Measurements from ENCODE around the gene PTRH2.
"Not testable (repeated sequence)": the region's sequence is repeated elsewhere in the genome, so short reads cannot be mapped to it uniquely, and the experiment has no call there.

Gene PTRH2

DNA sequence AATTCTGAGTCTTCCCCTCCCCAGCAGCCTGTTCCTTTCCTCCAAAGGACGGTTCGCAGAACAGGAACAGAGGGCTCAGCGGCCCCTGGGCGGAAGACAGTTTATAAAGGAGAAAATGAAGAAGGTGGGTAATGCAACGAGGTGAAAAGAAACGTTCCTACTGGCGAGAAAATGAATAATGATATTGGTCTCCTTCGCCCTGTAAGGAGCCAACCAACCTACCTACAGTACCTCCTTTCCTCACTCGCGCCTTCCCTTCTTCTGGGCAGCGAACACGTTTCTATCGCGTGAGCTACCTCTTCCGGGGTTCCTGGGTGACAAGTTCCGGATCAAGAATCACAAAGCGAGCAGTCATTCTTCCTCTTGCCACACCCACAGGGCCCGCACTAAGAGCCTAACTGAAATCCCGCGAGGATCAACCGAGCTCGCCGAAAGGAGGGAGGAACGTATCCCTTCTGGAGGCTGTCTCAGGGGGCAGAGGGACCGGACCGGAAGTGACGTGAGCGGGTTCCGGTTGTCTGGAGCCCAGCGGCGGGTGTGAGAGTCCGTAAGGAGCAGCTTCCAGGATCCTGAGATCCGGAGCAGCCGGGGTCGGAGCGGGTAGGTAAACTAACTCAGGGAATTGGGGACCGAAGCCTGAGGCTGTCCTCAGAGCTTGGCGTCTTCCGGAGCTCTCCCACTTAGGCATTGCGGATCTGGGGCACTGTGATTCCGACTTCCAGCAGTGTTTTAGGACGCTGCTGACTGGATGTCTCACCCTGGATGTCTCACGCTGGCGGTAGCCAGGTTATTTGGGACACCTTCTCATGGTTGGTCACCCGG is at the start of gene PTRH2, which contains the start of gene VMP1:
Gene PTRH2 (minus strand): TSS at position 282 of the 822 bp plus-strand sequence. CDS start 9,452 bp downstream, outside the sequence.
Gene VMP1 (plus strand): TSS at position 506 of the 822 bp plus-strand sequence. CDS start 23,793 bp downstream, outside the sequence.
- DNase-seq: peak; percentile 97

DNA sequence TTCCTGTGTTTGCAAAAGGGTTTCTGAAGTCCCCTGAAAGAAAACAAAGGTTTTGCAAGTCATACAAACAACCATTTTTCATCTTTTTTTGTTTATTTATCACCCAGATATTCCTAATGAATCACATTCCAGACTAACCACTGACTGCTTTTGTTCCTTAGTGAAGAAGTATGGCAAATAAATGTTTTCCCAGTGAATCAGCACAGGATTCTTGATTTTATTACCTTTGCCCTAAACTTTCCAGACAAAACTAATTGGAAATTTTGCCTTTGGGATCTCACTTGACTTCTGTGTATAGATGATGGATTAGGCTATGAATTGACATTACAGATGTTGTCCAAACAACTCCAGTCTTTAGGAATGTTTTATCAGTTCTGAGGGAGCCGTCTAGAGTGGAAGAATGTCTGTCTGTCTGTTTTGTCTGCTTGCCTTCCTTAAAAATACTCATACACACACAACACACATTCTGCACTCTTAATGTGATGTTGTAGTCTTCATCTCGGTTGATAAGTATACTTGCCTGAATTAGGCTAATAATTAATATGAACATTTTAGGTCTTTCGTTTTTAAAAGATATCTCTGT is 49.1 kb upstream of the PTRH2 start:
- DNase-seq: no peak

DNA sequence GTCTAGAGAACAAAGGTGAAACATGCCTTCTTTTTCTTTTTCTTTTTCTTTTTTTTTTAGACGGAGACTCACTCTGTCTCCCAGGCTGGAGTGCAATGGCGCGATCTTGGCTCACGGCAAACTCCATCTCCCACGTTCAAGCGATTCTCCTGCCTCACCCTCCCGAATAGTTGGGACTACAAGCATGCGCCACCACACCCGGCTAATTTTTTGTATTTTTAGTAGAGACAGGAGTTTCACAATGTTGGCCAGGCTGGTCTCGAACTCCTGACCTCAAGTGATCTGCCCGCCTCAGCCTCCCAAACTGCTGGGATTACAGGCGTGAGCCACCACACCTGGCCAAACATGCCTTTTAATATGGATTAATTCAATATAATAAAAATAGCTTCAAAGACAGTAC is 47.8 kb upstream of the PTRH2 start:
- DNase-seq: not testable (repeated sequence)

DNA sequence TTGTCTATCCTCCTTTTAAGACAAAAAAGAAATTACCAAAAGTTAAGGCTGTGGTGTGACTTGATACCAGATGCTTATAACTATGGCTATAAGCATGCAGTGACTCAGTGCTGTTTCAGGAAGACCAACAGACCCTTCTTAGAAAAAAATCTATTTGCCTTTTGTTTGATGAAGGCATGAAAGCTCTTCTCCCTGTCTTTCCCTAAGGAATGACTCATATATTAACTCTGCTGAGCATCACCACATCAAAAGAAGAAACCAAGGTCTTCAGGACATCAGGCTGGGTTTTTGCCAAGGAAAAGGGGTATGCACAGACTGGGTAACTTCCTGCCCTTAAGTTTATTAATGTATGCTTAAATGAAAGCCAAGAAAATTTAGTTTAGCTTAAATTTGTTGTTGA is 47.3 kb upstream of the PTRH2 start:
- no peak for DNase-seq

DNA sequence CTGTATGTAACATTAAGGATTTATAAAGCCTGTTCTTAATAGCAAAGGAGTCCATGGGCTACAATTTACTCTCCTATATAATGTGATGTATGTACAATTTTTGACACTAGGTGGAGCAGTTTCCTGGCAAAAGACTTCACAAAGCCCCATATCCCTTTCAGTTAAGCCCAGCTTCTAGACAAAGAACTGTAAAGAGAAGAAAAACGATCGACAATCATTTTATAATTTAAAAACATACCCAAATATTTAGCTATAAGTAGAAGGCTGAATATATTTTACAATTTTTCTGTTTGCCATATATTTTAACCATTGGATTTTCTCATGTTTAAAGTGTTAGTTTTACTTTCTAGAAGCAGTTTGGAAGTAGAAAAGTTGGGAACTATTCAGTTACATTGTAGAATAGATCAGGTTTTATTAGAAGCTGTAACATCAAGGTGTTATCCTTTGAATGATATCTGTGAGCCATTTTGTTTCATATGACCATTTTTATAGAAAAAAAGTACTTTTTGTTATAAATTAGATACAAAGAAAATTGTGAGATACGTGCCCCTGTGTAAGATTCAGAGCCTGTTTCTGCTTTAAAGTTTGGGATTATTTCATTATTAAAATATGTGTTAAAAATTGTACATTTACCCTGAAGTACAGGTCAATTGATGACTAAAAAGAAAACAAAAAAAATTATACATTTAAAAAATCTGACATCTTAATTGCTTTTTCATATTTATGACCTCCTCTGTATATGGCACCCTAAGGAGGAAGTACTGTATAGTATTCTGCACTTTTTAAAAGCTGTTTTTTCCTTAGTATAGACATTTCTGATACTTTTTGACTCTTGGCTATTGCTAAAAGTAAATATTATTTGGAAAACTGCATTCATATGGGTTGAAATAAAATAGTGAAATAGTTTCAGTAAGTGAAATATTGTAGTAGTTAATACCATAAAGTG is 46.6 kb upstream of the PTRH2 start:
- peak; percentile 59 for DNase-seq

DNA sequence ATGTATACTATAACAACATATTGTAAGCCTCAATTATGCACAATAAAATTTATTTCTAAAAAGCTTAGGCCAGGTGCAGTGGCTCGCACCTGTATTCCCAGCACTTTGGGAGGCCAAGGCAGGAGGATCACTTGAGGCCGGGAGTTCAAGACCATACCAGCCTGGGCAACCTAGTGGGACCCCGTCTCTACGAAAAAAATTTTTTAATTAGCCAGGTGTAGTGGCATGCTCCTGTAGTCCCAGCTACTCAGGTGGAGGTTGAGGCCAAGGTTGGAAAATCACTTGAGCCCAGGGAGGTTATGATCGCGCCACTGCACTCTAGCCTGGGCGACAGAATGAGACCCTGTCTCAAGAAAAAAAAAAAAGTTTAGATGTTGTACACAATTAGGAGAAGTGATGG is 45.7 kb upstream of the PTRH2 start:
- no peak for DNase-seq

DNA sequence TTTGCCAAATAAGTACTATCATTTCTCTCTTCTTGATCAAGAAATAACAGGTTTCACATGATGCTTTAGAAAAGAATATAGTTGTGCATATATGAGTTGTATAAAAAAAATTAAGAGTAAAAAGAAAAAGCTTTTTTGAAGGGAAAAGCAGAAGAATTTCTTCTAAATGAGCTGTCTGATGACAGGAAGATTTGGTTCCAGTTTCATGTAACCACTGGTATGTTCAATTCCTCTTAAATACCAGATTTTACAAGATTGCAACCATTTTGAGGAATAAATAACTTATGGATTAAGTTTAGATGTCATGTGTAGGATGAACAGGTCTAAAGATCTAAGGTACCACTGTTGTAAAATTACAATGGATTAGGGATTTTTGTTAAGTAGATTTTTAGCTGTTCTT is 45.2 kb upstream of the PTRH2 start:
- no peak for DNase-seq

DNA sequence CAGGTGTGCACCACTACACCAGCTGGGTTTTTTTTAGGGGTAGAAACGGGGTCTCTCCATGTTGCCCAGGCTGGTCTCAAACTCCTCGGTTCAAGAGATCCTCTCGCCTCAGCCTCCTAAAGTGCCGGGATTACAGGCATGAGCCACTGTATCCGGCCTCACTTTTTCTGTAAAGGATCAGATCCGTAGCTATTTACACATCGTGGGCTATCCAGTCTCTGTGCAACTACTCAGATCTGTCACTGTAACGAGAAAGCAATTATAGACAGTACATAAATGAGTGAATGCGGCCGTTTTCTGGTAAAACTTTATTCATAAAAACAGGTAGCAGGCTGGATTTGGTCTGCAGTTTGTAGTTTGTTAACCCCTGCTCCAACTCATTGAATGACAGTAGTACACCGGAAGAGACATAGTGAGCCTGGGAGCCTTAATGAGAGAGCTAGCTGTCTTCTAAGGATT is 44.8 kb upstream of the PTRH2 start:
- no peak for DNase-seq

DNA sequence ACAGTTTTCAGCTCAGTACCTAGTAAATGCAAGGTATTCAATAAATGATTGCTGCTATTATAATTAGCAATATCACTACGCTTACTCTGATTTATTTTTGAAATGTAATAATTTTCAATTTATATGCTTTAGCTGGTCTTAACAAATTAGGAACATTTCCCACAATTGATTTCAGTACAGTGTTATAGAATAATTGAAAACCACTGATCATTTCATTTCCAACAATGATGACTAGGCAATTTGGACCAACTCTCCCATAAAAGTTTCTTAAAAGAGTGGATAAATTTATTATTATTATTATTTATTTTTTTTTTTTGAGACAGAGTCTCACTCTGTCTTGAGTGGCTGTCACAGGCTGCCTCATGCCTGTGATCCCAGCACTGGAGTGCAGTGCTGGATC is 41.4 kb upstream of the PTRH2 start:
- DNase-seq: no peak

DNA sequence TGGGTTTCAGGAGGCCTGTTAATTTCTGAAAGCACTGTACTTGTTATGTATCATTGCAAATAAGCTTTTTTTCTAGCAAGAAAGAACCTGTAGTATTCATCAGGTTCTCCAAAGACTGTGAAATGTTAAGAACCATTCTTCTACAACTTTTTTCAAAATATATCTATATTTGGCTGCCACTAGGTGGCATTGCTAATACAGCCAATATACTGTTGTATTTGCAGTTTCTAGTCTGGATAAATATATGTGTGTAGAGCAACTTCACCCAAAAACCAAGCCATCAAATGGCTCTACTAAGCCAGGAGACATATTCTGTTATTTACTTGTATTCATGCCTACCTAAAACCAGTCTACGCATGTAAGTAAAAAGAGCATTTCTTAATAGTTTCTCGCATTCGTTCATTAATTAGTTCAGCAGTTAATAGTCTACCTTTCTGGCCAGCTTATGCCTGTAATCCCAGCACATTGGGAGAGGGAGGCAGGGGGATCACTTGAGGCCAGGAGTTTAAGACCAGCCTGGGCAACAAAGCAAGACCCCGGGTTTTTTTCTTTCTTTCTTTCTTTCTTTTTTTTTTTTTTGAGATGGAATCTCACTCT is 39.7 kb upstream of the PTRH2 start:
- no peak for DNase-seq

DNA sequence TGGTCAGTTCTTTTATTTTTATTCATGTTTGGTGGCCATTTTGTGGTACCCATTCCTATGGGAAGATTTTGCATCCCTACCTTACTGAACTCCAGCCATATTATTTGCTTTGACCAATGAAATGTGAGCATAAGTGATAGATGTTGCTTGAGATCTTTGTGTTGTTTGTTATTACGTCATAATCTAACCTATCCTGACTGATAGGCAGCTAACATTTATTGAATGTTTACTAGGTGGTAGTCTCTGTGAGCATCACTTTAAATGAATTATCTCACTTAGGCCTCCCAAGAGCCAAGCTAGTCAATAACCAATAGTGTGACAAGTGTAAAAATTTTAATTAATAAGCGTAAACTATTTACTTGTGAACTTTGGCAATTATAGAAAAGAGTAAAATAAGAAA is 37.8 kb upstream of the PTRH2 start:
- no peak for DNase-seq

DNA sequence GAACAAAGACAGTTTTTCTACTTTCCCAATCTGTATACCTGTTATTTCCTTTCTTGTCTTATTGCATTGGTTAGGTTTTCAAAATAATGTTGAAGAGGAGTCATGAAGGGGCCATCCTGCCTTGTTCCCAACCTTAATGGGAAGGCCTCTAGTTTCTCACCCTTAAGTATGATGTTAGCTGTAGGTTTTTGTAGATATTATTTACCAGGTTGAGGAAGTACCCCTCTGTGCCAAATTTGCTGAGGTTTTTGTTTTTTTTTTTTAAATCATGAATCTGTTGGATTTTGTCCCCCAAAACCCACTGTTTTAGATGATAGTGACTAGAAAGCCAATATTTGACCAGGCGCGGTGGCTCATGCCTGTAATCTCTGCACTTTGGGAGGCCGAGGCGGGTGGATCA is 36.6 kb upstream of the PTRH2 start:
- no peak for DNase-seq

DNA sequence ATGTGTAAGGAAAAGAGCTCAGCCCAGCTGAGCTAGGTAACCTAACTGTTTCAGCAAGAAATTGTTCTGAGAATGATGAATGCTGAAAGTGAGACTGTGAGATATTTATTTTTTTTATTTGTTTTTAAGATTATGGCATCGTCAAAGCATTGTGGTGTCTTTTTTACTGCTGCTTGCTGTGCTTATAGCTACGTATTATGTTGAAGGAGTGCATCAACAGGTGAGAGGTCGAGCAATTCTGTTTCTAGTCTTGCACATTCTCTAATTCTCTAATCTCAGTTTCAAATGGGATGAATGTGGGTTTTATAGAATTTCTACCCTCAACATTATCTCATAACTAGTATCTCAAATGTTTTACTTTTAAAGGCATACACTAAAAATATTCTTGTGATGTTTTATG is 30.1 kb upstream of the PTRH2 start:
- no peak for DNase-seq

DNA sequence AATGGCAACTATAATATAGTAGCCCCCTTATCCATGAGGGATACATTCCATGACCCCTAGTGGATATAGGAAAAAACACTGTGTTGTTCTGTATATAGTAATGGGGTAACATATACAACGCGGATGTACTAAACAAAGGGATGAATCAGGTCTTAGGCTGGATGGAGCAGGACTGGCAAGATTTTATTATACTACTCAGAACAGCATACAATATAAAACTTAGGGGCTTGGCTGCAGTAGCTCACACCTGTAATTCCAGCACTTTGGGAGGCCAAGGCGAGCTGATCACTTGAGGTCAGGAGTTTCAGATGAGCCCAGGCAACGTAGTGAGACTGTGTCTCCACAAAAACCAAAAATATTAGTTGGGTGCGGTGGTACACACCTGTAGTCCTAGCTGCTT is 27.0 kb upstream of the PTRH2 start:
- no peak for DNase-seq

DNA sequence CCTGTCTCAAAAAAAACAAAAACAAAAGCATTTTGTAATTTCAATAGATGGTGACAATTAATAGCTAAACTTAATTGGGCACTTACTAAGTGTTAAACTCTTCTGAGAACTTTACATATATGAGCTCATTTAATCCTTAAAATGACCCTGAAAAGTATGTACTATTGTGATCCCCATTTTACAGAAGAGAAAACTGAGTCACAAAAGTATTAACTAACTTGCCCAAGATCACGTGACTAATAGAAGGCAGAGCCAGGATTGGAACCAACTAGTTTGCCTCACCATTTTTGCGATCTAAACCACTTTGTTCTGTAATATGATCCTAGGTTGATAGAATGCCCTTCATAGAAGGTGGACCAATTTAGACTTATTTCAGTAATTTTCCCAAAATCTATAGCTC is 26.5 kb upstream of the PTRH2 start:
- no peak for DNase-seq

DNA sequence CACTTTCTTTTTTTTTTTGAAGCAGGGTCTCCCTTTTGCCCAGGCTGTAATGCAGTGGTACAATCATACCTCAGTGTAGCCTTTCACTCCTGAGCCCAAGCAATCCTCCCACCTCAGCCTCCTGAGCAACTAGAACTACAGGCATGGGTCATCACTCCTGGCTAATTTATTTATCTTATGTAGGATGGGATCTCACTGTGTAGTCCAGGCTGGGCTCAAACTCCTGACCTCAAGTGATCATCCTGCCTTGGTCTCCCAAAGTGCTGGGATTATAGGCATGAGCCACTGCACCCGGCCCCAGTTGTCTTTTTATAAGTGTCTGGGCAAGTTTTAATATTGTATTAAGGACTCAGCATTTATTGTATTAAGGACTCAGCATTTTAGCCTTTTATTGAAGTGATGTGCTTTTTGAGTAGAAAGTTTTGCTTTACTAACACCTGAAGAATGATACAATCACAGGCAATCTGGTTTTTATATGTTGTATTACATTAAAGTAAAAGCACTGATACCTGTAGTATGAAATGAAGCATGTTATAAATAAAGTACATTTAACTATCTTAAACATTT is 23.1 kb upstream of the PTRH2 start:
- DNase-seq: no peak

DNA sequence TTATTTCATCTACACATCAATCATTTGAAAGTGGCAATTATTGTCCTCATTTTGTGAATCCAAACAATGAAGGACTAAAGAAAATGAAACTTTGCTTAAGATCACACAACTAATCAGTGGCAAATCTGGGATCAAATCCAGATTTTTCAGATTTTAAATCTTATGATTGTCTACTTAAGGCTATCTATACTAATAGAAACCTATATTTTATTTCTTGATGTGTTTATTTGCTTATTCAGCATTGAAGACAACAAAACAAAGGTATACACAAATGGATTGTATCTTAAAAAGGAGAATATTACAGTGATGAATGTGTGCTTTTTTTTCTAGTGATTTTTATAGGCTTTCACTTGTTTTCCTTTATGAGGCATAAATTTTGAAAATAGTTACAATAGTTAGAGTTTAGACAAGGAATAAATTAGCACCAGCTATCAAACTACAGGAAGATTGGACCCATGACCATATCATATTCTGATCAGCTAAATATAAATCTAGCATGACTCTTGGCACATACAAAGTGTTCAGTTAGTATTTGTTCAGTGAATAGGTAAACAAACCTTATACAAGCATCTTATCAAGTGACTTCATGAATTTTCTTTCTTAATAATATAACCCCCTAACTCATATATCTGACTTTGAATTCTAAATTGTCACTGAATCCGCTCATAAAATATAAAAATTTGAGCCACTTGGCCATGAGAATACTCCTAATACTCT is 20.7 kb upstream of the PTRH2 start:
- no peak for DNase-seq

DNA sequence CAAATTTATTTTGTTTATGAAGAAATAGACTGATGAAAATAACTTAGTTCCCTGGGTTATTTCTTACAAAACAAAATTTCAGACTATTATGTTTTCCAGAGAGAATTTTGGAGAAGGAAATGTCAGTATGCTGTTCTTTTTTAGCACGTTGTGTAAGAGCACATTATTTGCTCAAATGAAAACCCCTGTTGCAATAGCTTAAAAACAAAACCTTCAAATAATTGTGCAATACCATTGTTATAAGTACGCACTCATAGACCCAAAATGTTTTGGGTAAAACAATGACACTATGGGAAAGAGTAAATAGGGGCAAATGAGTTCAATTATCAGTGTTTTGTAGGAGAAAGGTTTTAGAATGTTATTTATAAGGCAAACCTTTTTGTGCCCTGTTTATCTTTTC is 18.5 kb upstream of the PTRH2 start:
- DNase-seq: no peak

DNA sequence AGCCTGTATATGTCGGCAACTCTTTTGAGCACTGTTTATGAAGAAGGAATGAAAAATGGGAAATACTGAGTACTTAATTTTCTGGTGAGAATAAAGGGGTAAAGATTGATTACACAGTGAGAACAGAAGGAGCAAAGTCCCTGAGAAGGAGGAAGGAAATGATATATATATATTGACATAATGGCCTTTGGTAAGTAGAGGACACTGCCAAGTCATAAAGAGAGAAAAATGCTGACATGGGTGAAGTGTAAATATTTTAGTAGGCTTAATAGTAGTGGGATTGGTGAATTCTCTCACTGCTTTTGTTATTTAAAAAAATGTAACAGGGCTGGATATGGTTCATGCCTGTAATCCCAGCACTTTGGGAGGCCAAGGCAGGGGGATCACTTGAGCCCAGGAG is 16.4 kb upstream of the PTRH2 start:
- no peak for DNase-seq

DNA sequence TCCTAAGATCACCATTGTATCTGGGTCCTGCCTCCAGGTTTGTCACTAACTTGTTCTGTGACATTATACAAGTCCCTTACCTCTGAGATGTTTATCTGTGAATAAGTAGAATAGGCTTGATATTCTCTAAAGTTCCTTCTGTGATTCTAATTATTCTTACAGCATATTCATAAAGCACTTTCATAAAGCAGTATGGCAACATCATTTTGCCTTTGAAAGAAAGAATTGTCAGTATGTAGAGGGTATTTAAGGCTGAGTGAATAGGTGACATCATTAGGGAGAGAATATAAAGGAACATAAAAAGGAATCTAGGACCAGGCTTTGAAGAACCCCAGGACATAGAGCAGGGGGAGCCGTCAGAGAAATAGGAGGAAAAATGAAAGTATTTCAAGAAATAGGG is 15.8 kb upstream of the PTRH2 start:
- DNase-seq: no peak

DNA sequence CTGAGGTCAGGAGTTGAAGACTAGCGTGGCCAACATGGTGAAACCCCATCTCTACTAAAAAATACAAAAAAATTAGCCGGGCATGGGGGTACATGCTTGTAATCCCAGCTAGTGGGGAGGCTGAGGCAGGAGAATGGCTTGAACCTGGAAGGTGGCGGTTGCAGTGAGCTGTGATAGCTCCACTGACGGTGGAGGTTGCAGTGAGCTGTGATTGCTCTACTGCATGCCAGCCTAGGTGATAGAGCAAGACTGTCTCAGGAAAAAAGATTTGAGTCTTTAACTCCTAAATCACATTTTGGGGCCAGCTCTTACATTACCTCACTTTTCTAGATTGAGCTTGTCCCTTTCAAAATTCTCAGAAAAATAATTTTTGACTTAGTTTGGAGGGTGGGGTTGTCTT is 15.4 kb upstream of the PTRH2 start:
- DNase-seq: no peak

DNA sequence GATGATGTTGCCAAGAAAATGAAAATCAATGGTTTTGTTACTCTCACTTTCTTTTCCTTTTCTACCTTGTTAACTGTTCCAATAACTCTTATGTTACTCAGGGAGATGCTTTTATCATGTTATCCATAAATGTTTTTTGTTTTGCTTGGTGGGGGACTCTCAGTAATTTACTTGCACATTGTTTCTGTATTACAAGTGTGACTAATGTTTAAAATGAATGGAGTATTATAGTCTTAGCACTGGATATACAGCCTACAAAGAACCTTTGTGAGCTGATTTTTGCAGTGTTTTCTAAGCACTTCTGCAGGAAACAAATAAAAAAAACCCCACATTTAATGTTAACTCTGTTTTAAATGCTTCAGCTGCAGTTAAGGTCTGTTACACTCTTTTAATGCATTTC is 12.3 kb upstream of the PTRH2 start:
- no peak for DNase-seq

Data from retina (tissue), 1 donor.